CD4-positive, alpha-beta T cell treated with Interleukin-21 for 1 hour (primary cell): ENCODE measurements around the gene SLC35A3.
"Not testable (repeated sequence)": the region's sequence is repeated elsewhere in the genome, so short reads cannot be mapped to it uniquely, and the experiment has no call there.

ENCODE experiments used
- DNase-seq: peaks from one replicate; pipeline ENCODE4 v3.0.0-alpha.2; 2020

Gene SLC35A3

DNA sequence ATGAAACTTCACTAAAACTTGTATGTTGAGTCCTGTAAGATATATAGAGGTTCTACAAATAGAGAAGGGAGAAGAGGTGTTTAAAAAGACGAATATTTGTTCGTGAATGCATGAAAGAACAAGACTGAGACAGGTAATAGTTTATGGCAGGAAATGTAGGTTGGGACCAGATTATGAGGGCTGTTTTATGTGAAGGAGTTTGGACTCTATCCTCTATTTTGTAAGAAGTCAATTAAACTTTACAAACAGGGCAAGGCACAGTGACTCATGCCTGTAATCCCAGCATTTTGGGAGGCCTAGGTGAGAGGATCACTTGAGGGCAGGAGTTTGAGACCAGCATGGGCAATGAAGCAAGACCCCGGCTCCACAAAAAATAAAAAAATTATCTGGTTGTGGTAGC is 5.7 kb downstream of the SLC35A3 start:
- DNase-seq: no peak

- DNase-seq: not testable (repeated sequence)
Measured at GRCh38 chr1:99977326-99977725, 7.5 kb downstream of the SLC35A3 start.

- no peak for DNase-seq
Measured at GRCh38 chr1:99978218-99978617, 8.4 kb downstream of the SLC35A3 start.

- DNase-seq: no peak
Measured at GRCh38 chr1:99979091-99979490, 9.3 kb downstream of the SLC35A3 start.

GRCh38 chr1:99980928-99981327 is 11.1 kb downstream of the SLC35A3 start:
- DNase-seq: no peak

- DNase-seq: no peak
Measured at GRCh38 chr1:99986656-99987225, 16.9 kb downstream of the SLC35A3 start.

GRCh38 chr1:99988210-99988765 is 18.5 kb downstream of the SLC35A3 start:
- DNase-seq: no peak

GRCh38 chr1:99992044-99992722 is 22.4 kb downstream of the SLC35A3 start:
- DNase-seq: no peak

GRCh38 chr1:99992760-99993467 is 23.1 kb downstream of the SLC35A3 start:
- no peak for DNase-seq

DNA sequence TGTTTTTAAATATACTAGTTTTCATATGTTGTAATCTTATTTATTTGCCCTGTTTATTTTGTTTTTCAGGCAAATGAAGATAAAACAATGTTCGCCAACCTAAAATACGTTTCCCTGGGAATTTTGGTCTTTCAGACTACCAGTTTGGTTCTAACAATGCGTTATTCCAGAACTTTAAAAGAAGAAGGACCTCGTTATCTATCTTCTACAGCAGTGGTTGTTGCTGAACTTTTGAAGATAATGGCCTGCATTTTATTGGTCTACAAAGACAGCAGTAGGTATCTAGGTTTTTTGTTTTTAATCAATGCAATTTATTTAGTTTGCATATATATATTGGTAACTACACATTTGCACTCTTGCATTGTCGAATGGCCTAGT is 23.7 kb downstream of the SLC35A3 start:
- no peak for DNase-seq

DNA sequence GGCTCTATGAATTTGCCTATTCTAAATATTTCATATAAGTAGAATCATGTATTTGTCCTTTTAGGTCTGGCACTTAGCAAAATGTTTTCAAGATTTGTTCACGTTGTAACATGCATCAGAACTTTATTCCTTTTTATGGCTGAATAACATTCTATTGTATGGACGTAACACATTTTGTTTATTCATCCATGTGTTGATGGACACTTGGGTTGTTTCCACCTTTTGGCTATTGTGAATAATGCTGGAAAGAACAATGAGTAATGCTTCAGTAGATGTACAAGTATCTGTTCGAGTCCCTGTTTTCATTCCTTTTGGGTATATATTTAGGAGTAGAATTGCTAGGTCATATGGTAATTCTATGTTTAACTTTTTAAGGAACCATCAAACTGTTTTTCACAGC is 24.7 kb downstream of the SLC35A3 start:
- no peak for DNase-seq

- no peak for DNase-seq
Measured at GRCh38 chr1:99996951-99997350, 27.2 kb downstream of the SLC35A3 start.

GRCh38 chr1:100001462-100001861 is 31.7 kb downstream of the SLC35A3 start:
- DNase-seq: no peak

GRCh38 chr1:100005424-100005823 is 35.6 kb downstream of the SLC35A3 start:
- no peak for DNase-seq

DNA sequence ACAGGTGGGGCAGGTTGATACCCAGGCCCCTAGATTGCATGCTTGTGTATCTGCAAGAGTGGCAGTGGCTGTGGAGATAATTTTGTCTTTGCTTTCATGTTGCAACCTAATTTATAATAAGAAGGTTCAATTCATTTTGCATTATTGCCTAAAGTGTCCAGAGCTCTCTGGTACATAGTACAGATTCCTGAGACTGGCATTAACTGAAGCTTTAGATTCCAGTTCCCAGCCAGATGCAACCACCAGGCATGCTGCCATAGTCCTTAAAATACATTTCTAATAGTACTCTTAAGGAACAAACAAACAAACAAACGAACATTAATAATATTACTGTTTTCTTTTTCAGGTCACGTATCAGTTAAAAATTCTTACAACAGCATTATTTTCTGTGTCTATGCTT is 36.9 kb downstream of the SLC35A3 start:
- no peak for DNase-seq

DNA sequence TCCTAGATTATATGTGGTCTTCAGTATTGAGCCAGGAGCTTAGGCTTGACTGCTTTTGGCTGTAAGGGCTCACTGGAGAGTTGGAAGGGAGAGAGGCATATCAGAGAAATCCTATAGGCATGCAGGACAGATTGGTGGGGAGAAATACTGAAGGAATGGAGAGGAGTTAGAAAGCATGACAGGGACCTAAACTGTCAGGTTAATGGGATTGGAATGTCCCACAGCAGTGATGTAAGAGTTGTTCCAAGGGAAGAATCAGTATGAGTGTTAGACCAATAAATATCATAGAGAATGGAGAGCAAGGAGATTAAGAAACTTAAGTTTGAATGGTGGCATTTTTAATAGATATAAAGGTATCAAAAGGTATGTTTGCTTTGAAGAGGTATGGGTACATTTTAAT is 39.7 kb downstream of the SLC35A3 start:
- DNase-seq: no peak

DNA sequence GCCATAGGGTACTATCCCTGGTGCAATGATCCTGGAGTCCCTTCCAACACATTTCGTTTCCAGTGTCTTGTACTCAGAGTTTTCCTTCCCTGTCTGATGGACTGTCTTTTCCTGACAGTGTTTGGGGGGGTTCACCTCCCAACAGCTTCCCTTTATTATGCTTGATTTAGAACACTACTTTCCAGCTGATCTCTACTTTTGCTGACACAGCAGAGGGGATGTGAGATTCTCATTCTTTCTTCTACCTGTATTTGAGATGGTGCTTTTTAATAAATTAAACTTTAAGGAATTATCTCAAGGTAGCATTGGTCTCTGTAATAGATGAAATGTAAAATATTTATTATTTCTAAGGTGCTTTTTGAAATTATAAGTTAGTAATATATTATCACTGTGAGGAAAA is 41.0 kb downstream of the SLC35A3 start:
- no peak for DNase-seq

DNA sequence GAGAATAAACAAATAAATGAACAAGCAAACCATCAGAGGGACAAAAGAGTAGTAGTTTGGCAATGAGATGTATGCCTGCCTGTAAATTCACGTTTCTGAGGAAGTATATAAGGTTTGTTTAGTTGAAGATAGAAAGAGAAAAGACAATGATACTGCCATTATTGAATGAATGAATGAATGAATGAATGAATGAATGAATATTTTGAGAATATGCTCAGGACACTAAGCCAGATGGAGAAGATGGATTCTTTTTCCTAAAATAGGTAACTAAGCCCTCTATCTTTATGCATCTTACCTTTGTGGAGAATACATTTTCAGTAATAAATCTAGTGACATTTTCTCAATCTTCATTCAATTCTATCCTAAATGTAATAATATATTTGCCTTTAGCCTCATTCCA is 49.4 kb downstream of the SLC35A3 start:
- no peak for DNase-seq

DNA sequence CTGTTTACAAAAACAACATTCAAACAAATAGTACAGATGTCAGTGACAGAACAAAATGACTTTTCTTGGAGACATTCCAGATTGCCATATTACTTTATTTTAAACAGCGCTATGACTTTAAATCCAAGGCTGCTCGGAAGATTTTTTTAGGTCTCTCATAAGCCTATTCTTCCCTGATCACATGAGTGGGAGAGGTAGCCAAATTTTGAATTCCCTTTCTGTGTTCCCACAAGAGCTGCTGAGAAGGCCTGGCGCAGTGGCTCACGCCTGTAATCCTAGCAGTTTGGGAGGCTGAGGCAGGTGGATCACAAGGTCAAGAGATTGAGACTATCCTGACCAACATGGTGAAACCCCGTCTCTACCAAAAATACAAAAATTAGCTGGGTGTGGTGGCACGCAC is 53.7 kb downstream of the SLC35A3 start:
- DNase-seq: no peak

DNA sequence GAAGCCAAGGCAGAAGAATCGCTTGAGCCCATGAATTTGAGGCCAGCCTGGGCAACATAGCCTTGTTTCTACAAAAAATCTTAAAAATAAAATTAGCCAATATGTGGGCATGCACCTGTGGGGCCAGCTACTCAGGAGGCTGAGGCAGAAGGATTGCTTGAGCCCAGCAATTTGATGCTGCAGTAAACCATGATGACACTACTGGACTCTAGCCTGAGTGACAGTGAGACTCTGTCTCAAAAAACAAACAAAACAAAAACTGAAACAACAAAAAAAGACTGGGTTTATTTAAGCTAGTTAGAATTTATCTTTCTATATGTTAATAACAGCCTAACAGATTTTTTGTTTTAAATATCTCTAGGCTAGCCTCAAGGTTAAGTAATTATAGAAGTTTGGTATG is 57.4 kb downstream of the SLC35A3 start:
- no peak for DNase-seq

GRCh38 chr1:100028765-100029164 is 59.0 kb downstream of the SLC35A3 start:
- peak; percentile 66 for DNase-seq

DNA sequence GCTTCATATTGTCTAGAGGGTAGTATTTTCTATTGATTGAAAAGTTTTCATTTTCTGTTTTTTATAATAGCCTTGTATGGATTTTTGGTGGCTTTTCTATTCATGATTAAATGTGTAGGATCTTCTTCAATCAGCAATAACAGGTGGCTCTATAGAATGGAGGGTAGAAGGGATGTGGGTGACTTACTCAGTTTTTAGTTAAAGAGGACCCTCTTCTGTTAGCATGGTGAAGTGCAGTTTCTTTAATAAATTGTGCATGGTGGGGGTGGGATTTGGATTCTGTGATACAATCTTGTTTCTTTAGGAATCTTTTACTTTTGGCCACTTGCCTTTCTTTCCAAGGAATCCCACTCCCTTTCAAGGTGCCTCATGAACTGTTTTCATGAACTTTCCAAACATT is 64.7 kb downstream of the SLC35A3 start:
- DNase-seq: peak; percentile 35

- no peak for DNase-seq
Measured at GRCh38 chr1:100035214-100035613, 65.4 kb downstream of the SLC35A3 start.
